Activated CD4-positive, alpha-beta memory T cell treated with anti-CD3 and anti-CD28 coated beads, Interleukin-2, amount 10 ng/mL, durations not matched to agents 7 days and 5 days (primary cell): ENCODE data around the gene KCNN2. TPM values are rescaled to one million over a fixed set of nuclear protein-coding genes. Genes with fewer than 3 reads are reported as not detected.

ENCODE experiments used
- CTCF ChIA-PET: fragments of 350-600 bp; sonication (Branson Sonifier 250); formaldehyde crosslinking; loops from one replicate; lab custom pipeline; 2021; ENCODE audit warnings: antibody characterized with exemption, inconsistent platforms; lab: Charles Lee
- POLR2A ChIA-PET: fragments of 350-600 bp; sonication (Branson Sonifier 250); formaldehyde crosslinking; loops from one replicate; lab custom pipeline; 2021; ENCODE audit warnings: antibody characterized with exemption; lab: Charles Lee
- DNase-seq: peaks from one replicate; pipeline ENCODE4 v3.0.0-alpha.2; 2020
- H3K27ac Mint-ChIP-seq: one replicate; pipeline ENCODE4 v1.8.0; 2021; ENCODE audit warnings: mild to moderate bottlenecking, mixed read lengths
- H3K27me3 Mint-ChIP-seq: one replicate; pipeline ENCODE4 v1.8.0; 2021; ENCODE audit warnings: mixed read lengths
- H3K36me3 Mint-ChIP-seq: one replicate; pipeline ENCODE4 v1.8.0; 2021; ENCODE audit warnings: low read depth, mixed read lengths
- H3K4me1 Mint-ChIP-seq: one replicate; pipeline ENCODE4 v1.8.0; 2021; ENCODE audit warnings: mixed read lengths
- H3K4me3 Mint-ChIP-seq: one replicate; pipeline ENCODE4 v1.8.0; 2021; ENCODE audit warnings: mild to moderate bottlenecking, mixed read lengths
- H3K9me3 Mint-ChIP-seq: one replicate; pipeline ENCODE4 v1.8.0; 2021; ENCODE audit warnings: mixed read lengths
- total RNA-seq, 2 experiments: library from RNA; stranded (reverse); gene quantifications; one replicate each; pipeline ENCODE4 v1.2.3, GENCODE V29; 2021

KCNN2 gene
- total RNA-seq, 2 experiments from 2014 or later: not detected

DNA sequence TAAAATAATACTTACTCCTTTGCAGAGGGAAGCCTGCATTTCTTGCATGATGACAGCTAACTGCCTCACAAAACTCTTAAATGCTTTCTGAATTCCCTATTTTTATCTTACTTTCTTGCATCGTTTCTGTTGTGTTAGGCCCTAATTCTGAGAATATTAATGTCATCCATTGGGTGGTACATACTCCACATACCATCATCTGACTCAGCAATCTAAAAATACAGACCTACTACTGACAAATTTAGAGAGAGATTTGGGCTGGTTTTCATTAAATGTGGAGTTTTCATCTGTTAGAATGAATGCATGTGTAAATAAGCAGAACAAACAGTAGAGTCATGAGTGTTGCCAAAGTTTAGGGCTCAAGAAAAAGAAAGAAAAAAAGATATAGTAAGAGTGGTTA lies 26.5 kb upstream of the KCNN2 start:
- H3K4me3 Mint-ChIP-seq: no peak overlapping the region
- no peaks in the 10 kb centered on the region for H3K4me1 Mint-ChIP-seq
- H3K27me3 Mint-ChIP-seq: no peaks in the 10 kb centered on the region
- POLR2A ChIA-PET: no interaction called here
- CTCF ChIA-PET: no interaction called here
- no peak overlapping the region for H3K27ac Mint-ChIP-seq
- H3K36me3 Mint-ChIP-seq: no peaks in the 10 kb centered on the region
- no peak for DNase-seq
- peaks cover 2% of the 10 kb centered on the region for H3K9me3 Mint-ChIP-seq

DNA sequence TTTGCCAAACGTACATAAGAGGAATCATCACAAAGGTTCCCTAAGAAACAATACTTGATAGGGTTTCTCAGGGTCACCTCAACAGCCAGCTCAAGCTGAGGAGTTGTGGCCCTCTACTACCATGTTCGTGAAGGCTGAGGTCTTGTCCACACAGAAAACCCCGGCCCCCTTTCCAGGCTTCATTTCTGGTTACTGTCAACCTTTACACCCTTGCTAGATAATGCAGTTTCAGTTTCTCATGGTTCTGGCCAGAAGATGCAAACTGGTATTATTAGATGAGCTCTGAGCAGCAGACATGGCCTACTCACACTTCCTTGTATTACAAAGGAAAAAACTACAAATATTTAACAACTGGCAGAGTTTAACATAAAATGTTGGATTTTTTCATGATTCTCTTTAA lies 22.8 kb upstream of the KCNN2 start:
- no peak overlapping the region for H3K27ac Mint-ChIP-seq
- CTCF ChIA-PET: no interaction called here
- no peaks in the 10 kb centered on the region for H3K36me3 Mint-ChIP-seq
- DNase-seq: no peak
- no peaks in the 10 kb centered on the region for H3K27me3 Mint-ChIP-seq
- H3K9me3 Mint-ChIP-seq: peaks cover 2% of the 10 kb centered on the region
- H3K4me1 Mint-ChIP-seq: no peaks in the 10 kb centered on the region
- POLR2A ChIA-PET: no interaction called here
- no peak overlapping the region for H3K4me3 Mint-ChIP-seq

DNA sequence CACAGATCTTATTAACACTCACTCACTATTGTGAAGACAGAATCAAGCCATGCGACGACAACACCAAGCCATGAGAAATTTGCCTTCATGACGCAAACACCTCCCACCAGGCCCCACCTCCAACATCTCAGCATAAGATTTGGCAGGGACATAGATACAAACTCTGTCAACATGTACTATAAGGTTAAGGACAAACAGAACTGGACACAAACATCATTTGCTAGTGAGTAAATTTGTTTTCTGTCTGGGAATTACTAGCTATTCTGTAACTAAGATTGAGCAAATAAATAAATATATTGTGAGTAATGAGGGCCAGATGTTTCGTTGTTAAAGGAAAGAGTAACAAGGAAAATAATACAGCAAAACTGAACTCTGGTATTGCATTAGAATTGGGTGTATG lies 15.7 kb upstream of the KCNN2 start:
- ChIA-PET CTCF (no interaction called here), POLR2A (no interaction called here)
- H3K27ac Mint-ChIP-seq: no peak overlapping the region
- no peaks in the 10 kb centered on the region for H3K9me3 Mint-ChIP-seq
- no peaks in the 10 kb centered on the region for H3K27me3 Mint-ChIP-seq
- H3K36me3 Mint-ChIP-seq: no peaks in the 10 kb centered on the region
- no peaks in the 10 kb centered on the region for H3K4me1 Mint-ChIP-seq
- DNase-seq: no peak
- H3K4me3 Mint-ChIP-seq: no peak overlapping the region

DNA sequence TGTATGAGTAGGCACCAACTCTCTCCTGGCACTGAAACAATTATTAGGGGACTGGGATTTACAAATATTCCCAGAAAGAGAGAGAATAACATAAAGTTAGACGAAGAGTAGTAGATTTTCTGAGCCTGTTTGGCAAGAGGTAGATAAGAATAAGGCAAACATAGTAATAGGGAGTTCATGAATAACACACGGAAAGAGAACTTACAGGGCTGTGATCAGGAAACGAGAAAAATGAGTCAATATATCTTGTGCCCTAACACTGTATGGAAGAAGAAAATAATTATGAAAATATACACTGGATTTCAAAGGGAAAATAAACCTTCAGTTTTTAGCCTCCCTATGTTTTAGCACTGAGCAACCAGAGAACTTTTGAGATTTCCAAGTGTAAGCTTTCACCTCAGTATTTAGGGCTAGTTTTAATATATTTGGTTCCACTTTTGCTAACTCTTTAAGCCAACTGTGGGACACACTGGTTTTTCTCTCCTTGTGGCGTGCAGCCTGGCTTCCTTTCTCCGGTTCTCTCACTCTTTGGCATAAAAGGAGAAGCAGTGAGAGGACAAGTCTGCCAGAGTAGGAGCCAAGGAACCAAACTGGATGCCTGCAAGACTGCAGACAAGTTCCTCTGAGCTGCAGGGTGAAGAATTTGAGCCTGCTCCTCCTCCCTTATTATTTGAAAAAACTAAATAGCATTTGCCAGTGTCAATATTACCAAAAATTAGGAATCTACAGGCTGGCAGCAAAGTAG lies 6.6 kb upstream of the KCNN2 start:
- ChIA-PET CTCF (no interaction called here), POLR2A (no interaction called here)
- no peaks in the 10 kb centered on the region for H3K36me3 Mint-ChIP-seq
- H3K4me3 Mint-ChIP-seq: no peak overlapping the region
- H3K9me3 Mint-ChIP-seq: no peaks in the 10 kb centered on the region
- H3K27ac Mint-ChIP-seq: no peak overlapping the region
- H3K4me1 Mint-ChIP-seq: no peaks in the 10 kb centered on the region
- H3K27me3 Mint-ChIP-seq: peaks cover 14% of the 10 kb centered on the region
- DNase-seq: no peak

DNA sequence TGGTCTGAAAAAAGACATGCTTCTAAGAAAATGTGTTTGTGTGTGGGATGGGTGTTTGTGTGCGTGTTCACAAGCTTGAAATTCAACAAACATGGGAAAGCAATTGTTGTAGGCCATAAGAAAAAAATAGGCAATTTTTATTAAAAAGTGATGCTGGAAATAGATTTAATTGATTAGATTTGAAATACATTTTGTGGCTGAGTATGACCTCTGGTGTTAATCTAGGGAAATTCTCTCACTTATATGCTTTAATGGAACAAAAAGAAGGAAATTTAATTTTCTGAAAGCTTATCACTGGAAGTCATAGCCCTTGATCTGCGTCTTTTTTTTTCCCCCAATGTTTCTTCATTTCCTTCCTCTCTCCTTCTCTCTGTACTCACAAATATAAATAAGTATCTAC lies 3.5 kb upstream of the KCNN2 start:
- POLR2A ChIA-PET: no interaction called here
- H3K36me3 Mint-ChIP-seq: no peaks in the 10 kb centered on the region
- CTCF ChIA-PET: no interaction called here
- DNase-seq: no peak
- H3K9me3 Mint-ChIP-seq: no peaks in the 10 kb centered on the region
- H3K4me1 Mint-ChIP-seq: peaks cover 3% of the 10 kb centered on the region
- H3K27ac Mint-ChIP-seq: no peak overlapping the region
- peaks cover 35% of the 10 kb centered on the region for H3K27me3 Mint-ChIP-seq
- H3K4me3 Mint-ChIP-seq: no peak overlapping the region

DNA sequence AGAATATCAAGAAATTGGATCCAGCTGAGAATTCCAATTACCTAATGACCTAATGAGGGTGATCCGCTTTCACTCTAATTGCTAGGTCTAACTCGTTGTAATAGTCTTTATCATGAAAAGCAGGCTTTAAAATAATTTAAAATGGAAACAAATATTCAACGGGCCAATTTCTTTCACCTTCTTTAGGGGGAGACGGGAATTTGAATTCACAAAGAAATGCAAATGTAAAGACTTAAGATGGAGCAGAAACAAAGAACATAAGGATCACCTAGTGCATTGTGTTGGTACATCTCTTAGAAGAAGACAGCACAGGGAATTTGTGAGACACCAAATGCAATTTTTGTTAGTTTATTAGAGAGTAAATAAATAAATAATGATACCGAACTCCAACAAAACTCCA lies 1.5 kb upstream of the KCNN2 start:
- H3K27me3 Mint-ChIP-seq: peaks cover 44% of the 10 kb centered on the region
- H3K4me3 Mint-ChIP-seq: no peak overlapping the region
- peaks cover 3% of the 10 kb centered on the region for H3K4me1 Mint-ChIP-seq
- no peak for DNase-seq
- POLR2A ChIA-PET: no interaction called here
- no peaks in the 10 kb centered on the region for H3K9me3 Mint-ChIP-seq
- CTCF ChIA-PET: no interaction called here
- peaks cover 3% of the 10 kb centered on the region for H3K36me3 Mint-ChIP-seq
- H3K27ac Mint-ChIP-seq: no peak overlapping the region

DNA sequence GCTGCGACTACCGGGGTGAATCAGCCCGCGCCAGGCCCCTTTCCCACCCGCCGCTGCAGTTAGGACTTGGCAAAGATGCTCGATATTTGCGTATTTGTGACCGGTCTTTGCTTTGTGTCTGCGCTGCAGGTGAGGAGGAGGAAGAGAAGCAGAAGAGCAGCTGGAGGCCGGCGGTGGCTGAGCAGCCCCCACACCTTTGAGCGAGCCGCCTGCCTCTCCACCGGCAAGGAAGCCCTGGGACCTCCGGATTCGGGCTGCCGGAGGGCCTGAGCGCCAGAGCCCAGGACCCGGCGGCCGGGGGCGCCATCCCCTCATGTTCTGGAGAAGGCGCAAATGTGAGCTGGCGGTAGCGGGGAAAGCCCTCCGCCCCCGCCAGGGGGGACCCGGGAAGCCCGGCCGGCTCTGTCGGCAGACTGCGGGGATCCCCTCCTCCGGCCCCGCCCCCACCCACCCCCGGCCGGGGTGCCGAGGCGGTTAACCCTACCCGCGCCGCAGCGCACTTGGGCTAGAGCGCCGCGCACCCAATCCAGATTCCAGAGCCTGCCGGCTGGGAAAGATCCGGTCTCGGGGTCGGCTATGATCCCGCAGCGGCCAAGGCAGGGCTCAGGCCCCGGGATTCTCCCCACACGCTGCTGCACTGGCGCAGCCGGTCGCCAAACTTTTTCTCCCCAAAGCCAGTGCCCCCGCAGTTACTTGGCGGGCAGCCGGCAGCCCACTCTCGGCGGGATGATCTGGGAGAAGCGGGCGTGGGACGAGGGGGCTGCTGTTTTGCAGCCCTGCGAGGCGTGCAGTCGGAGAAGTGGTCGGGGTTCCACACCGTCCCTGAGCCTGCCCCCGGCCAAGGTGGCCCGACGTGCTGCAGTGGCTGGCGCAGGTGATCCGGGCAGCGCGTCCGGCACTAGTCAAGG lies 800 bp upstream of the KCNN2 start:
- peaks cover 3% of the 10 kb centered on the region for H3K36me3 Mint-ChIP-seq
- no peaks in the 10 kb centered on the region for H3K9me3 Mint-ChIP-seq
- no peak overlapping the region for H3K4me3 Mint-ChIP-seq
- H3K27me3 Mint-ChIP-seq: peaks cover 46% of the 10 kb centered on the region
- POLR2A ChIA-PET: no interaction called here
- DNase-seq: no peak
- peaks cover 3% of the 10 kb centered on the region for H3K4me1 Mint-ChIP-seq
- no peak overlapping the region for H3K27ac Mint-ChIP-seq
- CTCF ChIA-PET: no interaction called here

DNA sequence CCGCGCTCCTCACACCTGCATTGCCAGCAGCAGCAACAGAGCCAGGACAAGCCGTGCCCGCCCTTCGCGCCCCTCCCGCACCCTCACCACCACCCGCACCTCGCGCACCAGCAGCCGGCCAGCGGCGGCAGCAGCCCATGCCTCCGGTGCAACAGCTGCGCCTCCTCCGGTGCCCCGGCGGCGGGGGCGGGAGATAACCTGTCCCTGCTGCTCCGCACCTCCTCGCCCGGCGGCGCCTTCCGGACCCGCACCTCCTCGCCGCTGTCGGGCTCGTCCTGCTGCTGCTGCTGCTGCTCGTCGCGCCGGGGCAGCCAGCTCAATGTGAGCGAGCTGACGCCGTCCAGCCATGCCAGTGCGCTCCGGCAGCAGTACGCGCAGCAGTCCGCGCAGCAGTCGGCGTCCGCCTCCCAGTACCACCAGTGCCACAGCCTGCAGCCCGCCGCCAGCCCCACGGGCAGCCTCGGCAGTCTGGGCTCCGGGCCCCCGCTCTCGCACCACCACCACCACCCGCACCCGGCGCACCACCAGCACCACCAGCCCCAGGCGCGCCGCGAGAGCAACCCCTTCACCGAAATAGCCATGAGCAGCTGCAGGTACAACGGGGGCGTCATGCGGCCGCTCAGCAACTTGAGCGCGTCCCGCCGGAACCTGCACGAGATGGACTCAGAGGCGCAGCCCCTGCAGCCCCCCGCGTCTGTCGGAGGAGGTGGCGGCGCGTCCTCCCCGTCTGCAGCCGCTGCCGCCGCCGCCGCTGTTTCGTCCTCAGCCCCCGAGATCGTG lies 517 bp downstream of the KCNN2 start:
- Mint-ChIP-seq H3K36me3 (peaks cover 3% of the 10 kb centered on the region), H3K4me1 (peaks cover 3% of the 10 kb centered on the region), H3K9me3 (no peaks in the 10 kb centered on the region), H3K27me3 (peaks cover 46% of the 10 kb centered on the region), H3K27ac (no peak overlapping the region), H3K4me3 (peak overlapping the region; percentile 43)
- ChIA-PET CTCF (no interaction called here), POLR2A (no interaction called here)
- no peak for DNase-seq

DNA sequence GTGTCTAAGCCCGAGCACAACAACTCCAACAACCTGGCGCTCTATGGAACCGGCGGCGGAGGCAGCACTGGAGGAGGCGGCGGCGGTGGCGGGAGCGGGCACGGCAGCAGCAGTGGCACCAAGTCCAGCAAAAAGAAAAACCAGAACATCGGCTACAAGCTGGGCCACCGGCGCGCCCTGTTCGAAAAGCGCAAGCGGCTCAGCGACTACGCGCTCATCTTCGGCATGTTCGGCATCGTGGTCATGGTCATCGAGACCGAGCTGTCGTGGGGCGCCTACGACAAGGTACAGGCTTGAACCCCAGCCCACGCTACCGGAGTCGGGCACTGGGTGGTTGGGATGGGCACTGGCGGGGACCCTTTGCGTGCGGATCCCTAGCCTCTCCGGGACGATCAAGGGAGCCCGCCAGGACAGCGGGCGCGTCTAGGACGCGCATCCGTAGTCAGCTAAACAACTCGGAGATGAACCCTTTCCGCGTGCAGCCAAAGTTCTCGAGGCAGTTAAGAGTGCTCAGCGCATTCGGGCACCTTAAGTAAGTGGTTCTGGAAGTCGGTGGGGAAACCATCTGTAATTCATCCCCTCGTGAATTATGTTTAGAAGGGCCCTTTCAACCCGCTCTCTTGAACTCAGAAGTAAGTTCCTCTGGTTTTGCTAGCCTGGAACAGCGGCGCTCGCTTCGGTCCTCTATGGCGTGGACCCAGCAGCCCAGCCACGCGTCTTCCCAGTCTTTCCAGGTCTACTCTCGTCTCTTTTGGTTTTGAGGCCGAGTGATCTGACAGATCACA lies 1.3 kb downstream of the KCNN2 start:
- peak overlapping the region; percentile 32 for H3K4me3 Mint-ChIP-seq
- H3K36me3 Mint-ChIP-seq: peaks cover 3% of the 10 kb centered on the region
- no peak for DNase-seq
- ChIA-PET CTCF (no interaction called here), POLR2A (no interaction called here)
- peaks cover 46% of the 10 kb centered on the region for H3K27me3 Mint-ChIP-seq
- H3K4me1 Mint-ChIP-seq: peaks cover 3% of the 10 kb centered on the region
- no peaks in the 10 kb centered on the region for H3K9me3 Mint-ChIP-seq
- peak overlapping the region; percentile 19 for H3K27ac Mint-ChIP-seq

DNA sequence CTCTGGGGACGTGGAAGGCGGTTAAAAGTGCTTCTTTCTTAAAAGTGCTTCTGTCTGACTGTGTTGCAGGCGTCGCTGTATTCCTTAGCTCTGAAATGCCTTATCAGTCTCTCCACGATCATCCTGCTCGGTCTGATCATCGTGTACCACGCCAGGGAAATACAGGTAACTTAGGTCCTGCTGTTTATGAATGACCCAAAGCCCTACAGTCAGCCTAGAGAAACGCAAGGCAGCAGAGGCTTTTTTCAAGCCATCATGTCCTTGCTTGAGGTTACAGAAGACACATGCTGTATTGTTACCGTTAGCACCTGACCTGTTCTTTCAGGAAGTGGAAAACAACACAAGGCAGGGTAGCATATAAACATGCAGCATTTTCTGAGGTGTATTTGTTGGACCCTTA lies 2.0 kb downstream of the KCNN2 start:
- Mint-ChIP-seq H3K27me3 (peaks cover 43% of the 10 kb centered on the region), H3K9me3 (no peaks in the 10 kb centered on the region), H3K27ac (peak overlapping the region; percentile 19), H3K36me3 (peaks cover 3% of the 10 kb centered on the region), H3K4me3 (no peak overlapping the region), H3K4me1 (peaks cover 3% of the 10 kb centered on the region)
- ChIA-PET POLR2A (no interaction called here), CTCF (no interaction called here)
- DNase-seq: no peak

DNA sequence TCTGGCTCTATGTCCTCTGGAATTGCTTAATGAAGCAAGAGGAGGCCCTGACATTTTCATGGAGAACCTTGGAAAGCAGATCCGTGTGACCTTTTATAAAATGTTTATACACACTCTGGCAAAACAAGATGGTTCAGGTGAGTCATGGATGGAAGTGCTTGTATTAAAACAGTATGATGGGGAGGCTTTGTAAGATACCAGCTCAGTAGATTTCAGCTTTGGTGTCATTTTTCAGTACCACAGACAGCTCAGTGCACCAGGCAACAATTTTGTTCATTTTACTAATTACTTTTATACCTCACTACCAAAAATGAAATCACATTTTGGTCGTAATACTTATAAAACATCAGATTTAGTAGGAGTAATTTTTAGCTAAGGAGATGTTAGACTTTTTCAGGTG lies 5.2 kb downstream of the KCNN2 start:
- no peak overlapping the region for H3K27ac Mint-ChIP-seq
- H3K4me3 Mint-ChIP-seq: no peak overlapping the region
- no peak for DNase-seq
- H3K9me3 Mint-ChIP-seq: no peaks in the 10 kb centered on the region
- H3K27me3 Mint-ChIP-seq: peaks cover 21% of the 10 kb centered on the region
- H3K36me3 Mint-ChIP-seq: peaks cover 3% of the 10 kb centered on the region
- ChIA-PET POLR2A (no interaction called here), CTCF (no interaction called here)
- H3K4me1 Mint-ChIP-seq: no peaks in the 10 kb centered on the region

DNA sequence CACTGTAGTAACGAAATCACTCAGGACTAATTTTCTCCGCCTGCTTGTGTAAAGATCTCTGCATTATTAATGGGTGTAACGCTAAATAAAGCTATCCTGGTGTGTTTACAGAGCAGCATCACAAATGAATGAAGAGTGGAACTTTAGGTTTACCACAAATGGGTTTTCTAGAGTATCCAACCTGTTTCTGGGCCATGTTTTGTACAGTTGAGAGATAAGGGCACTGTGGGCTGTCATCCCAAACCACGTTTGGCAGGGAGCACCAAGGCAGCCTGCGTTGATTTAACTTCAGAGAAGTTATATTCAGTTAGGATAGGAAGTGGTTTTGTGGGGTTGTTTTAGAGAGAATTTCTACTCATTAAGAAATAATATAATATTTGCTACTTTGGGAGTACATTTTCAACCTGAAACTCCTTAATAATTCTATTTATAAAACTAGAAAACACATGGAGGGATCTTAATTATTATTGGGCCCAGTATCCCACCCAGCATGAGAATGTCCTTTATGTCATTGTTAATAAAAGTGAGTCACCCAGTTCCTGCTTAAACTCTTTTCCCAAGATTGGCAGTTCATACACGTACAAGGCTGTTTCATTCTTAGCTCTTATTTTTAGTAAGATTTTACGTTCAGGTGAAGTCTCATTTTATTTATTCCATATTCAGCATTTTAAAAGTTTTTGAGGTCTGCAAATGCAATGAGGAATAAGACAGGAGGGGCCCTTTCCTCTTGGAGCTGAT lies 8.0 kb downstream of the KCNN2 start:
- Mint-ChIP-seq H3K36me3 (no peaks in the 10 kb centered on the region), H3K9me3 (no peaks in the 10 kb centered on the region), H3K27ac (no peak overlapping the region), H3K4me1 (no peaks in the 10 kb centered on the region), H3K4me3 (no peak overlapping the region), H3K27me3 (peaks cover 2% of the 10 kb centered on the region)
- ChIA-PET POLR2A (no interaction called here), CTCF (no interaction called here)
- no peak for DNase-seq
